NK-92 treated with Interleukin-12 subunit alpha and Interleukin-12 subunit beta, amount 100 ng/mL, for 24 hours (cell line): ENCODE data around the gene PSMD6.

Source experiments
- DNase-seq: peaks from one replicate; lab custom pipeline; 2025; lab: John Stamatoyannopoulos, UW

Gene PSMD6

GRCh38 chr3:63976872-63977200, 46.5 kb downstream of the PSMD6 start:
- DNase-seq, result no peak

- no peak for DNase-seq
These were observed 47.0 kb downstream of the PSMD6 start for GRCh38 chr3:63976161-63976871.

- DNase-seq, result no peak
These were observed 47.6 kb downstream of the PSMD6 start for GRCh38 chr3:63975723-63976122.

DNA sequence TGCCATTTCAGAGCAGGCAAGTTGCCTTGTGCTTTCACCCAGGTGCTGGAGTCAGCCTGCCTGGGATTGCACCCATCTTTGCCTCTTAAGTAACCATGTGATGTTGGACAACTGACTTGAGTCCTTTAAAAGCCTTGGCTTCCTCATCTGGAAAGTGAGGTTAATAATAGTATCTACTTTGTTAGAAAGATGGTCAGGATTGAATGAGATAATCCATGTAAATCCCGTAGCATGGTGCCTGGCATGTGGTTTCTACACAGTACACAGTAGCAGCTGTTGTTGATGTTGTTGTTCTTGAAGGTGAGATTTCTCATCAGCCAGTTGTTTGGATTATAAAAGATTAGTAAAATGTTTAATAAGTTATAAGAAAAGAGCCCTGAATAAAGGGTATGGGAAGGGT, 48.8 kb downstream of the PSMD6 start:
- DNase-seq, result no peak

DNA sequence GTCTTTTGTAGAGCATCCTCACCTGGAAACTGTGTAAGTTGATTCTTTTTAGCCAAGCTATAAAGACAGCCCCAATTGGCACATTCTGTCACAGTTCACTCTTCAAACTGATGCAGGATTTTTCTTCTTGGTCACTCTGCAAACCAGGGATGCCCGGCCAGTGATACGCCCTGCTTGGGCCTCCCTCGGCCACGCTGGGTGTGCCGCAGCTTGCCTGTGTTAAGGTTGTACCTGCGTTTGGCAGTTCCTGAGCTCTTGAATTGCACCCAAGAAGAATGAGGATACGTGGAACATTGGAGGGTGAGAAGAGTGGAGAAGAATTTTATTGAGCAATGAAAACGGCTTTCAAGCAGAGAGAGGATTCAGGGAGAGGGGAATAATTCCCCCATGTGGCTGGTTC, 49.9 kb downstream of the PSMD6 start:
- DNase-seq, result no peak

GRCh38 chr3:63972987-63973386, 50.3 kb downstream of the PSMD6 start:
- DNase-seq, result no peak

GRCh38 chr3:63972196-63972595, 51.1 kb downstream of the PSMD6 start:
- no peak for DNase-seq

DNA sequence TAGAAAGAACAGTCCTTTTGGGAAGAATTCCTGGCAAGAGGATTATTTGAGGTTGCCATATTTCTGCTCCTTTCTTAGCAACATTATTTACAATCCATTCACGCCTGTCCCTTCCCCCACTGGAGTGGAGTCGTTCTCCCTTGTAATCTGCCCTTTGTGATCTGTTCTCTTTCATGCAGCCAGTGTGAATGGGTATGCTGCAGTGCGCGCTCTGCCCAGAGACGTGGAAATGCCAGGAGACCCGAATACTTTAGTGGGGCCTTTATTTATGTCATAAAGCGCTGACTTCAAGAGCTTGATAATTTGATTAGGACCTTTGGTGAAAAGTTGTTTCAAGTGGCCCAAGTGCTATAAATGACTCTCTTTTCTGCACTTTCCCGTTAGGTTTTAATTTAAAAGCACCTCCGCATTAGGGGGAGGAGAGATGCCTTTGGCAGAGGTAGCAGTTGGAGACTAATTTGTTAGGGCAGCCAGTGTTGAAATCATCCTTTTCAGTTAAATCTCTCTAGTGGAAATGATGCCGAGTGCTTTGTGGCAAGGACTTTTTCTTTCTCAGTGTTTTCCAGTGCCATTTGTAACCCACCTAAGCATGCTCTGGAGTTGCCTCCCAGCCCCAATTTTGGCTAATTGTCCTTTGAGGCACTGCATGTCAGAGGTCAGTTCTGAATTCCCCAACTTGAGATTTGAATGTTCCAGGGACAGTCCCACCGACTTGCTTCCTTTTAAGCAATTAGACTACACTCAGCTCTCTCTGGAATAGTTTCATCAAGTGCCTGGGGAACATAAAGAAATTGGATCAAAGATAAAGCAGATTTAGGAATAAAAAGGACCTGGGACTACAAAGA, 52.4 kb downstream of the PSMD6 start:
- DNase-seq, result no peak

DNA sequence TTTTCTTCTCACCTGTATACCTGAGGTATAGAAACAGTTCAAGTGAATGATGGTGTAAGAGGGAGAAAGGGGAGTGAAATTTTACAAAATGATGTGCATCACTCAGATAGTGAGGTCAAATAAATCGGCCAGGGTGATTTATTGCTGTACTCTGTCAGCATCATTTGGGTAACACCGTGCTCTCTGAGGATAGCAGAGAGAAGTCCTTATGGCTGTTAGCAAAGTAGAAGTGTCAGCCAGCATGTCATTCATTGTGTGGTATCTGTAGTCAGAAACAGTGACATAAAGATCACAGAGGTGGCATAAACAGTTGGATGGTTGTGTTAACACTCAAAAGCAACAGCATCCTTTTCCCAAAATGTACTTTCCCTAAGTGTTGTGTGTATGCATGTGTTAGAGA, 53.4 kb downstream of the PSMD6 start:
- DNase-seq, result no peak

DNA sequence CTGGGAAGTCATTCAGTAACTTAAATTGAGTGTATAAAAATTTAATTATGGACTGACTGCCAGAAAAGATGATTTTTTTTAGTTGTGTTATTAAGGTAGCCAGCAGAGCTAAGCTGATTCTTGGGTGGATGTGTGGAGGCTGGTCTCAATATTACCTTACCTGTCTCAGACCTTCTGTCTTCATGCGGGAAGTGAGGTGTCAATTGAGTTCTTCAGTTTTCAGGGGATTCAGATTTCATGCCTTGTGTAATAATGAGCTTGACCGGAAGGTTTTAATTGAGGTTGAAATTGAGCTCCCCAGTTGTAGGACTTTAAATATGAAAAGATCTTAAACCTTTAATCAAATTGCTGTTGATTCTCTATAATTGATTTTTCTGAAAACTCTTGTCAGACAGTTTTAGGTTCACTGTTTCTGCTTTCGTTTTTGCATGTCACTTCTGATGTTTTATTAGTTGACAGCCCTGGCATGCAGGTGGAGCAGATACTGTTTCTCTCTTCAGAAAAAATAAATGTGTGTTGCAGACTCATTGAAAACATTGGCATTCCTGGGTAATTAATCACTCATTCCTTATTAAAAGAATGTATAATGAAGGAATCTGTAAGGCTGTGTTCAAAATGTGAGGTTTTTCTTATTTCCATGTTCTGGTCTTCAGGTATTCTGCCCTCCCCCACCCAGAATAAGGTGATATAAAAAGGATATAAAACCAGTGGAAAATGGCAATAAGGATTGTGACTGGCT, 54.5 kb downstream of the PSMD6 start:
- no peak for DNase-seq

- DNase-seq, result no peak
These were observed 55.4 kb downstream of the PSMD6 start for GRCh38 chr3:63967675-63968611.

DNA sequence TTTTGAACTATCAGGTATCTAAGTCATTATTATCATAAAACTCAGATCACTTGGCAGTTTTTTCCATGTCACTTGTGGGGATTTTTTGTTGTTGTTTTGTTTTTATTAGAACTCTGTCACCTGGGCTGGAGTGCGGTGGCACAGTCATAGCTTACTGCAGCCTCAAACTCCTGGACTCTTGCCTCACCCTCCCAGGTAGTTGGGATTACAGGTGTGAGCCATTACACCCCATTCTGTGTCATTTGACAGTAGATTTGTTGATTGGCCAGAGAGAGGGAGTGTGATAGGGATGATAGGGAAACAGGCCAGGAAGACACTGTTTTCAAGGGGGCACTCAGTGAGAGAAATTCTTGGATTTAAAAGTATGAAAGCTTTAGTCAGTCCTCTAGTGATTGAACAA, 56.4 kb downstream of the PSMD6 start:
- no peak for DNase-seq

DNA sequence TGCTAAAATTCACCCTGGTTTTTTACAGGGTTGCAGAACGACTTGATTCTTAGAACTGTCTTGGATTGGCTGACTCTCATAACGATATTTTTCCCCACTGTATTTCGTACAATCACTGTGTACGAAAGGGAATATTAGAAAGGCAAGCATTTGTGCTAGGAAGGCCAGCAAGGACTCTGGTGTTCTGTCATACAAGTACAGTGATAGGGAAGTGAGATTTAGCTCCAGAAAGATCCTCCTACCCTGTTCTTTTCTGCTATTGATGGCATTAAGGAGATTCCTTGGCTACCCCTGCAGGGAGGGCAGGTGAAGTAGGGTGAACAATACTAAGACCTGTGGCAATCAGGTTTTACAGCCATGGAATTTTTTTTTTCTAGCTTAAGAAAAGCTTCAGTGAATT, 57.3 kb downstream of the PSMD6 start:
- no peak for DNase-seq

DNA sequence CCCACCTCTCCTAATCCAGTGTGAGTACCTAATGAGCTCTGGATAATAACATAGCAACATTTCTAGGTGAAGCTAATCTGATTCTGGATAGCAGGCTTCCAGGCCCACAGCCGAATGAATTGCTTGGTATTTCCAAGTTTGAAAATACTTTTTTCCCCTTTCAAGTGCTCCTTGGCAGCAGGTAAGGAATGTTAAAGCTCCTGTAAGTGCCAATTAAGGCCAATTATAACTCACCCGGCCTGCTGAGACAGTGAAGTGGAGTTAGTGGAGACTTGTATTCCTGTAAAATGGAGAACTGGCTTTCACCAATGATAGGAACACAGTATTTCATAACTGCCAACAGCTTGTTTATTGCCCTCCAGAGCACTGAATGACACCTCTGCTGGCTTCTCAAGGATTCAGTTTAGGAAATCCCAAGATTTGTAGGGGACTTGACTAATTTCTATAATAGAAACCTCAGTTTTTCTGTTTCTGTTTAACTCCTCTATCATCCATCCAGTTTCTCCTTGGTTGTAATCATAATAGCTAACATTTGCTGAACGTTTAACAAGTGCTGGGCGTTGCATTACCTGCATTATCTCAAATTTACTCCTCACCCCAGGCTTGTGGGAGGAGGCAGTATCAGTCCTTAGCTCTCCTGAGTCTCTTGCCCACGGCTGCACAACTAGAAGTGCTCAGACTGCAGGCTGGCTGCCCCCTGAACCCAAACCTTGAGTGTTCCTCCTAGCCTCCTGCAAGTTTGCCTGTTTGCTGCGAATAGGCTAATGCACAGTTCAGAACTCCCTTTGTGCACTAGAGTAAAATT, 58.4 kb downstream of the PSMD6 start:
- no peak for DNase-seq

DNA sequence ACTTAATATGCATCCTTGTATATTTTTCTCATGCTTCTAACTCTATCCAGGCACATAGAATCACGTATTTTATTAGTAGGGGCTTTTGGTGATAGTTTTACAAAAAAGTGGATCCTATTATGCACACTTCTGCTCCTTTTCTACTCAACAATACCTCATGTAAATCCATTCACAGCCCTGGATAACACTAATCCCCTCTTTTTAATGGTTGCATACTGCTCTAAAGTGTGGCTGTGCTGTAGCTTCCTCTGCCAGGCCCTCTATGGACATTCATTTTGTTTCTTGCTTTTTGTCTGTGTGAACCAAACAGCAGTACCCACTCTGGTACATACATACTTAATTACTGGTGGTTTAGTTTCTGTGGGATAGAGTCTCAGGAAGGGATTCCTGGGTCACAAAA, 59.8 kb downstream of the PSMD6 start:
- DNase-seq, result no peak

DNA sequence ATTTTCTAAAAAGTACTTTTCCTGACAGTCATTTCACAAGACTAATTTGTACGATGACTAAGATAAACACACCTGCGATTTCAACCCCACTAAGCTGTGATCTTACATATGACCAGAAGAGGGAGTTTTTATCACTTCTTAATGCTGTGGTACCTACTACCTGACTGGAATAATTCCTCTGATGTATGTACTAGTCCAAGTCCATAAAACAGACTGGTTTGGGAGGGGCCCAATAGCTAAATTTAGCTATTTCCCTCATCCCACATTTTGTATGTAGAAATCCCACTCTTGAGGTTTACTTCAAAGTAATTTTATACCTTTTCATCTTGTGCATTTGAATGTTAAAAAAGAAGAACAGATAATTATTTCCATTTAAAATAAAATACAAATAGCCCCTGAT, 61.4 kb downstream of the PSMD6 start:
- DNase-seq, result no peak
